HG03354 (cell line): ENCODE data around the gene VWA2.

Experiments used
- ATAC-seq: cut with Tn5 transposase; IDR thresholded peaks from one replicate; pipeline ENCODE4 v1.9.1; 2021; ENCODE audit warnings: mild to moderate bottlenecking; ENCODE audit not compliant: unreplicated experiment, poor library complexity, severe bottlenecking

VWA2 gene

GRCh38 chr10:114272696-114273095, 33.6 kb downstream of the VWA2 start:
- no peak for ATAC-seq

- no peak for ATAC-seq
These were observed 34.9 kb downstream of the VWA2 start for GRCh38 chr10:114273910-114274309.

- ATAC-seq: no peak
These were observed 35.8 kb downstream of the VWA2 start for GRCh38 chr10:114274616-114275453.

GRCh38 chr10:114276066-114276465, 37.0 kb downstream of the VWA2 start:
- no peak for ATAC-seq

GRCh38 chr10:114276671-114277070, 37.6 kb downstream of the VWA2 start:
- no peak for ATAC-seq

- ATAC-seq: no peak
These were observed 39.3 kb downstream of the VWA2 start for GRCh38 chr10:114278140-114278883.

GRCh38 chr10:114278884-114279191, 39.8 kb downstream of the VWA2 start:
- no peak for ATAC-seq

GRCh38 chr10:114279289-114279688, 40.2 kb downstream of the VWA2 start:
- ATAC-seq: no peak

GRCh38 chr10:114279901-114280644, 41.0 kb downstream of the VWA2 start:
- ATAC-seq: no peak

GRCh38 chr10:114281006-114281405, 42.0 kb downstream of the VWA2 start:
- ATAC-seq: no peak

GRCh38 chr10:114281461-114281860, 42.4 kb downstream of the VWA2 start:
- no peak for ATAC-seq

- no peak for ATAC-seq
These were observed 43.5 kb downstream of the VWA2 start for GRCh38 chr10:114282526-114282925.

GRCh38 chr10:114283091-114283490, 44.0 kb downstream of the VWA2 start:
- no peak for ATAC-seq

- ATAC-seq: no peak
These were observed 44.6 kb downstream of the VWA2 start for GRCh38 chr10:114283535-114284234.

- no peak for ATAC-seq
These were observed 45.5 kb downstream of the VWA2 start for GRCh38 chr10:114284346-114285071.

- no peak for ATAC-seq
These were observed 46.9 kb downstream of the VWA2 start for GRCh38 chr10:114285961-114286441.

- ATAC-seq: no peak
These were observed 47.9 kb downstream of the VWA2 start for GRCh38 chr10:114286921-114287320.

- ATAC-seq: no peak
These were observed 49.5 kb downstream of the VWA2 start for GRCh38 chr10:114288424-114289095.

- ATAC-seq: no peak
These were observed 50.0 kb downstream of the VWA2 start for GRCh38 chr10:114289096-114289436.
